ENCODE results near the gene ATF7. TPM values are rescaled to one million over a fixed set of nuclear protein-coding genes. Genes with fewer than 3 reads are reported as not detected.
"Not testable (repeated sequence)": the region's sequence is repeated elsewhere in the genome, so short reads cannot be mapped to it uniquely, and the experiment has no call there.

Gene ATF7
- total RNA-seq, 1 donor from 2014 or later, result 8.0 TPM

GRCh38 chr12:53626702-53627169 is 554 bp upstream of the ATF7 start:
- DNase-seq, result no peak

DNA sequence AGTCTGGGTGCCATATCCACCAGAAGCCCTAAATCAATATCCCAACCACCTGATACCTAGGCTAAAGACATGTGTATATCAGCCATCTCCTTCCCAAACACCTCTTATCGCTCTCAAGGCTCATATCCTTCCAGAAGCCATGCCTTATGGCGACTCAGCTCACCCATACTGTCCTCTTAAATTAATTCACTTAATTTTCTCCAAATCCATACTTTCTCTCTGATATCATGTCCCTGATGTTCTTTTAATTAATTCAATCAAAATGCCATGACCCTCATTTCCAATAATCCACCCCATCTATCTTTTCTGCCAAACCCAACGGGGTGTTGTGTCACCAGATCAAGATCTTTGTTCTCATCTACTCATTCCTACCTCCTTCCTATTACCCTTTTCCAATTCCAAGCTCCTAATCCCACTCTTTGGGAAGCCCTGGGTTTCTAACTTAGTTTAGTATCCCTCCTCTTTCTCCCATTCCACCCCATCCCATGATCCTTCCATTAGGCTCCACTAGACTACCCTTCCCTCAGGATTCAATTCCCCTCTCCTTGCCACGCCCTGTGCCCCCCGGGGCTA is 723 bp downstream of the ATF7 start:
- DNase-seq, result no peak

GRCh38 chr12:53624956-53625355 is 1.2 kb downstream of the ATF7 start:
- DNase-seq, result no peak

GRCh38 chr12:53624458-53624857 is 1.7 kb downstream of the ATF7 start:
- DNase-seq, result no peak

- DNase-seq, result no peak
These were observed 2.4 kb downstream of the ATF7 start for GRCh38 chr12:53623548-53624385.

GRCh38 chr12:53622724-53623123 is 3.5 kb downstream of the ATF7 start:
- no peak for DNase-seq

GRCh38 chr12:53618275-53618674 is 7.9 kb downstream of the ATF7 start:
- DNase-seq, result no peak

- no peak for DNase-seq
These were observed 8.5 kb downstream of the ATF7 start for GRCh38 chr12:53617700-53618099.

DNA sequence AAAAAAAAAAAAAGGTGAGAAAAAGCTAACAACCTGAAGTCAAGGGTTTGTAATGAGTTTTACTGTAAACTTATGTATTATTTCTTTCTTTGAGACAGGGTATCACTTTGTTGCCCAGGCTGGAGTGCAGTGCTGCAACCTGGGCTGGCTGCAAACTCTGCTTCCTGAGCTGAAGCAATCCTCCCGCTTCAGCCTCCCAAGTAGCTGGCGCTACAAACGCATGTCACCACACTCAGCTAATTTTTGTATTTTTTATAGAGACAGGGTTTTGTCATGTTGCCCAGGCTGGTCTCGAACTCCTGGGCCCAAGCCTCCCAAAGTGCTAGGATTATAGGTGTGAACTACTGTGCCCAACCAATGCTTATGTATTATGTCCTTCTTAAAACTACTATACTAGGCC is 9.2 kb downstream of the ATF7 start:
- DNase-seq, result no peak

- no peak for DNase-seq
These were observed 12.4 kb downstream of the ATF7 start for GRCh38 chr12:53613821-53614220.

DNA sequence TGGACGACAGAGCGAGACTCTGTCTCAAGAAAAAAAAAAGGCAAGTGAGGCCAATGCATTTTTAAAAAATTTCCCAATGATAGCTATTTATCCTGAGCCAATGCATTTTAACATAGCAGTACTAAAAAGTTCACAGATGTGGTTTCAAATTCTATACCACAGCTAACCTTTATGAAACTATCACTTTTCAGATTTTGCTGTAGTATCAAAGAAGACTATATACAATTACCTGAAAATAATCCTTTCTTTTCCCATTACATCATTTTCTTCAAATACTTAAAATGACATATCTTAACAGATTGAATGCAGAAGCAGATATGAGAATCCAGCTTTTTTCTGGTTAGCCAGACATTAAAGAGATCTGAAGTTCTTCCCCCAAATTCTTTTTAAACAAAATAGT is 13.2 kb downstream of the ATF7 start:
- no peak for DNase-seq

DNA sequence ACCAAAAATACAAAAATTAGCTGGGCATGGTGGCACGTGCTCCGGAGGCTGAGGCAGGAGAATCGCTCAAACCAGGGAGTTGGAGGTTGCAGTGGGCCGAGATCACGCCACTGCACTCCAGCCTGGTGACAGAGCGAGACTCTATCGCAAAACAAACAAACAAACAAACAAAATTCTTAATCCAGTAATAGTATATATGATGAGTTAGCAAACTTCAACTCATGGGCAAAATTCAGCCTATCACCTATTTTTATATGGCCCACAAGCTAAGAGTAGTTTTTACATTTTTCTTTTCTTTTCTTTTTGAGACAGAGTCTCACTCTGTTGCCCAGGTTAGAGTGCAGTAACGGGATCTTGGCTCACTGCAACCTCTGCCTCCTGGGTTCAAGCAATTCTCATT is 14.9 kb downstream of the ATF7 start:
- DNase-seq, result no peak

DNA sequence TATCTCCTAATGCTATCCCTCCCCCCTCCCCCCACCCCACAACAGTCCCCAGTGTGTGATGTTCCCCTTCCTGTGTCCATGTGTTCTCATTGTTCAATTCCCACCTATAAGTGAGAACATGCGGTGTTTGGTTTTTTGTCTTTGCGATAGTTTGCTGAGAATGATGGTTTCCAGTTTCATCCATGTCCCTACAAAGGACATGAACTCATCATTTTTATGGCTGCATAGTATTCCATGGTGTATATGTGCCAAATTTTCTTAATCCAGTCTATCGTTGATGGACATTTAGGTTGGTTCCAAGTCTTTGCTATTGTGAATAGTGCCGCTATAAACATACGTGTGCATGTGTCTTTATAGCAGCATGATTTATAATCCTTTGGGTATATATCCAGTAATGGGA is 19.5 kb downstream of the ATF7 start:
- DNase-seq, result not testable (repeated sequence)

DNA sequence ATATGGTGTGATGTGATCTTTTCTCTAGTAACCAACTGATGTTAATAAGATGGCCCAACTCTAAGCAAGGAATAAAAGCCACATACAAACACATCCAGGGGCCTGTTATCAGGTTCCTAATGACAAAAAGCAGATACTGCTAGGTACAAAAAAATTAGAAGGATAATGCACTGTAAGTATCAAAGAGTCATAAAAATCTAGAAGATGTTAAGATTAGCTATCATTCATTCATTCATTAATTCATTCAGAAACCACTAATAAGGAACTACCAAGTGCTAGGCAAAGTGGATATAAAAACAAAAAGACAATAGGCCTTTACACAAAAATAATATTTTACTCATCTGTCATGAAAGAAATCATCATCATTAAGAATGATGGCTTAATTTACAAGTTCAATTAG is 21.6 kb downstream of the ATF7 start:
- DNase-seq, result no peak

- no peak for DNase-seq
These were observed 22.4 kb downstream of the ATF7 start for GRCh38 chr12:53603804-53604203.

GRCh38 chr12:53603196-53603595 is 23.0 kb downstream of the ATF7 start:
- DNase-seq, result no peak

GRCh38 chr12:53602176-53602864 is 23.9 kb downstream of the ATF7 start:
- DNase-seq, result no peak

- no peak for DNase-seq
These were observed 24.8 kb downstream of the ATF7 start for GRCh38 chr12:53601296-53601847.

DNA sequence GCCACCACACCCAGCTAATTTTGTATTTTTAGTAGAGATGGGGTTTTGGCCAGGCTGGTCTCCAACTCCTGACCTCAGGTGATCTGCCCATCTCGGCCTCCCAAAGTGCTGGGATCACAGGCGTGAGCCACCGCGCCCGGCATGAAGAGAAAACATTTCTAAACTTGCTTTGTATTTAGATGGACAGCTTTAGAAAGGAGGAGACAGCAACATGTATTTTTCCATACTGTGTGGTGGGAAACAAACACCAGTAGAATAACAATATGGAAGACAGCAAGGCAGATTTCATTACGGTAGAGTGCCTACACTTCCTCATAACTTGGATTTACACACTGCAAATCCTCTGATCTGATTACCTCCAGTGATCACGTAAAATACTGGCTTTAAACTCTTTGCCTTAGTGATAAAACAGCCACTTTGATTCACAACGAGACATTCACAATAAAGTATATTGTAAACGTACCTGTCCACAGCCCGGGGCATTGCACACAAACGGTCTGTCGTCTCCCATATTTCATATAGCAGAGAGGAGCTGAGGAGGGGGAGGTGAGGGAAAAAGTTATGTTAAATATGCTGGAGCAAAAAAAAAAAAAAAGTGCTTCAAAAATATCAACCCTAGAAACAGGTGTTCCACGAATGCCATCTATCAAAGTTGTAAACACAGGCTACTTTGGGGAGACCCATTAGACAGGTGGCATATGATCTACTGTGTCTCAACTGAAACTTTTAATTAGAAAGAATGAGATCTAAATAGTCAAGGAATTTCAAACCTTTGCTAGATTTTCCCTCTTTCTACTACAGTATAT is 25.5 kb downstream of the ATF7 start:
- DNase-seq, result no peak

- DNase-seq, result no peak
These were observed 26.6 kb downstream of the ATF7 start for GRCh38 chr12:53599579-53599978.

DNA sequence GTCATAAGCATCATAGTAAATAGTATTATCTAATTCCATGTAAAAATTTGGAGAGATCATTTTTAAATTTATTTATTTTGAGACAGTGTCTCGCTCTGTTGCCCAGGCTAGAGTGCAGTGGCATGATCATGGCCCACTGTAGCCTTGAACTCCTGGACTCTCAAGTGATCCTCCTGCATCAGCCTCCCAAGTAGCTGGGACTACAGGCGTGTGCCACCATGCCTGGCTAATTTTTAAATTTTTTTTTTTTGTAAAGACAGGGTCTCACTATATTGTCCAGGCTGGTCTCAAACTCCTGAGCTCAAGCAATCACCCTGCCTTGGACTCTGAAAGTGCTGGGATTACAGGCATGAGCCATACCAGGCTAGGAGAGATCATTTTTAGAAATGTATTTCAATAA is 27.2 kb downstream of the ATF7 start:
- DNase-seq, result not testable (repeated sequence)

DNA sequence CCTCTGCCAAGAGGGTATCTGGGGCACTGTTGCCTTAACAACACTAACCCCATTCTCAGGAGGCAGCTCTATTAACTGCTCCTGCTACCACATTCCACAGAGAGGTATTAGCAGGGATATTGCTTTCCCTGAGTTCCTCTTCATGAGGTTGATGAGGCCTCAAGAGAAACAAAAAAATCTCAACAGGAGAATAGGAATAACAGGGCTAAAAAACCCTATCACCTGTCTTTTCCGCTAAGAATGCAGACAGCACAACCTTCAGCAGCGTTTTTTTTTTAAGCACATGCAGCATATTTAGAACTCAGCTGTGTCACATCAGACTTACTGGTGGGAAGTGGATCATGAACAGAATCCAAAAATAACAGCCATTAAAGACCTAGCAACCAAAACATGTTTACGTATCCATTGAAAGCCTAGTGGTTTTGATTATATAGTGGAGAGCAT is 29.2 kb downstream of the ATF7 start:
- DNase-seq, result no peak
